PC-3 (cell line): ENCODE results near the gene POMT2. TPM values are rescaled to one million over a fixed set of nuclear protein-coding genes. Genes with fewer than 3 reads are reported as not detected.

Experiments
- ATAC-seq: fragments of 200-7000 bp; cut with Tn5 transposase; 2 replicates; pipeline ENCODE4 v1.9.1; 2020; ENCODE audit warnings: mild to moderate bottlenecking, moderate library complexity
- BruUV-seq: library from RNA; stranded (reverse); fragments of 400-500 nt; replicated peaks from 2 replicates; lab custom pipeline; 2021; lab: Mats Ljungman, UMichigan
- CTCF ChIA-PET: fragments of 300-600 bp; sonication (Branson Sonifier 250); formaldehyde crosslinking; loops from one replicate; lab custom pipeline; 2022; ENCODE audit warnings: antibody characterized with exemption; lab: Charles Lee
- POLR2A ChIA-PET: fragments of 300-600 bp; sonication (Branson Sonifier 250); formaldehyde crosslinking; loops from one replicate; lab custom pipeline; 2022; ENCODE audit warnings: antibody characterized with exemption; ENCODE audit not compliant: unreplicated experiment; lab: Charles Lee
- DNase-seq: peaks from one replicate; pipeline ENCODE4 v3.0.0-alpha.2; 2015
- H2AFZ ChIP-seq: fragments of 300-600 bp; sonication (generic); 2 replicates; pipeline ENCODE4 v1.6.0; 2016; ENCODE audit warnings: antibody characterized with exemption, low read length
- H3F3A ChIP-seq: fragments of 300-600 bp; sonication (generic); one replicate; pipeline ENCODE4 v1.6.0; 2017; ENCODE audit warnings: antibody characterized with exemption, low read length, control low read depth, mild to moderate bottlenecking; ENCODE audit not compliant: unreplicated experiment
- H3K27ac ChIP-seq: fragments of 300-600 bp; sonication (generic); 2 replicates; pipeline ENCODE4 v1.5.1; 2016; ENCODE audit warnings: mild to moderate bottlenecking, low read length
- H3K27me3 ChIP-seq: fragments of 300-600 bp; sonication (generic); 2 replicates; pipeline ENCODE4 v1.6.1; 2016; ENCODE audit warnings: low read length, mixed read lengths
- H3K36me3 ChIP-seq: fragments of 300-600 bp; sonication (generic); 2 replicates; pipeline ENCODE4 v1.6.1; 2016; ENCODE audit warnings: low read depth, mixed run types, low read length, mixed read lengths
- H3K4me1 ChIP-seq: fragments of 300-600 bp; sonication (generic); 2 replicates; pipeline ENCODE4 v1.5.1; 2016; ENCODE audit warnings: low read length; ENCODE audit not compliant: insufficient read depth
- H3K4me2 ChIP-seq: fragments of 300-600 bp; sonication (generic); 2 replicates; pipeline ENCODE4 v1.6.0; 2016; ENCODE audit warnings: low read length
- H3K4me3 ChIP-seq: fragments of 300-600 bp; sonication (generic); 2 replicates; pipeline ENCODE4 v1.5.1; 2016; ENCODE audit warnings: mild to moderate bottlenecking, low read length, mixed read lengths
- H3K79me2 ChIP-seq: fragments of 300-600 bp; sonication (generic); 2 replicates; pipeline ENCODE4 v1.6.1; 2017; ENCODE audit warnings: low read length, mixed read lengths
- H3K9ac ChIP-seq: fragments of 300-600 bp; sonication (generic); 2 replicates; pipeline ENCODE4 v1.6.0; 2016; ENCODE audit warnings: mild to moderate bottlenecking, low read length
- H3K9me2 ChIP-seq: fragments of 300-600 bp; sonication (generic); replicated peaks from 2 replicates; pipeline ENCODE4 v1.6.1; 2016; ENCODE audit warnings: mixed run types, low read length, mixed read lengths
- H3K9me3 ChIP-seq: fragments of 300-600 bp; sonication (generic); 2 replicates; pipeline ENCODE4 v1.6.1; 2016; ENCODE audit warnings: low read length, mixed read lengths
- H4K20me1 ChIP-seq: fragments of 300-600 bp; sonication (generic); 2 replicates; pipeline ENCODE4 v1.6.1; 2016; ENCODE audit warnings: low read length, mixed read lengths
- CTCF ChIP-seq: fragments of 300-600 bp; sonication (generic); conservative IDR thresholded peaks from 2 replicates; pipeline ENCODE4 v1.5.1; 2017; ENCODE audit warnings: antibody characterized with exemption, low read depth, mild to moderate bottlenecking, low read length
- EZH2 ChIP-seq: fragments of 300-600 bp; sonication (generic); IDR thresholded peaks from one replicate; pipeline ENCODE4 v1.6.1; 2017; ENCODE audit warnings: antibody characterized with exemption, mild to moderate bottlenecking, low read length; ENCODE audit not compliant: unreplicated experiment
- EZH2phosphoT487 ChIP-seq: fragments of 300-600 bp; sonication (generic); IDR thresholded peaks from 2 replicates; pipeline ENCODE4 v1.6.1; 2018; ENCODE audit warnings: mild to moderate bottlenecking, antibody characterized with exemption, low read length, borderline replicate concordance
- intact Hi-C: fragments of 100-400 bp; cut with micrococcal nuclease; formaldehyde crosslinking; loops from 2 replicates; pipeline ENCODE4 v1.9.0; 2023
- total RNA-seq: library from RNA; depleted of rRNA; stranded (reverse); fragments of >200 nt; gene quantifications from 2 replicates; pipeline ENCODE4 v1.2.3, GENCODE V29; 2014

POMT2 gene
- total RNA-seq, 1 experiment from 2014 or later = 67.6 TPM

GRCh38 chr14:77296906-77297305 is 23.8 kb downstream of the POMT2 start:
- no peaks in the 10 kb centered on the region for H3F3A ChIP-seq
- peaks cover 1% of the 10 kb centered on the region; the same call in 1 of the 2 replicates for H3K79me2 ChIP-seq
- no TSS peak for BruUV-seq
- no peaks in the 10 kb centered on the region for H3K9me2 ChIP-seq
- intact Hi-C loops = no loop called here
- H2AFZ ChIP-seq = no peak overlapping the region
- H3K27me3 ChIP-seq = no peaks in the 10 kb centered on the region
- ATAC-seq (no peak), DNase-seq (no peak)
- no peaks in the 10 kb centered on the region for H3K4me1 ChIP-seq
- ChIA-PET POLR2A (no interaction called here), CTCF (interaction anchor here (0.5 kb wide), 1 partner anchor 20 kb away, joined by 3 read pairs; no protein-coding TSS in a partner anchor)
- no peaks in the 10 kb centered on the region for H3K9me3 ChIP-seq
- H4K20me1 ChIP-seq = no peaks in the 10 kb centered on the region
- no peak overlapping the region for H3K4me2 ChIP-seq
- H3K4me3 ChIP-seq = no peak overlapping the region
- peaks cover 59% of the 10 kb centered on the region for H3K36me3 ChIP-seq
- no peak overlapping the region for H3K27ac ChIP-seq
- TF ChIP-seq EZH2 (no peak), CTCF (no peak), EZH2phosphoT487 (no peak)
- no peak overlapping the region for H3K9ac ChIP-seq

- no peak overlapping the region for H3K27ac ChIP-seq
- no TSS peak for BruUV-seq
- no peak overlapping the region for H2AFZ ChIP-seq
- no peak overlapping the region for H3K4me3 ChIP-seq
- no peaks in the 10 kb centered on the region for H4K20me1 ChIP-seq
- H3K27me3 ChIP-seq = no peaks in the 10 kb centered on the region
- no peak overlapping the region for H3K4me2 ChIP-seq
- H3K9me2 ChIP-seq = no peaks in the 10 kb centered on the region
- TF ChIP-seq EZH2phosphoT487 (no peak), EZH2 (no peak), CTCF (no peak)
- DNase-seq (no peak), ATAC-seq (no peak)
- H3K4me1 ChIP-seq = no peaks in the 10 kb centered on the region
- H3K36me3 ChIP-seq = peaks cover 53% of the 10 kb centered on the region
- ChIA-PET CTCF (interaction anchor here (0.5 kb wide), 1 partner anchor 20 kb away, joined by 3 read pairs; no protein-coding TSS in a partner anchor), POLR2A (no interaction called here)
- no peaks in the 10 kb centered on the region for H3K9me3 ChIP-seq
- H3K79me2 ChIP-seq = no peaks in the 10 kb centered on the region
- H3K9ac ChIP-seq = no peak overlapping the region
- H3F3A ChIP-seq = no peaks in the 10 kb centered on the region
- intact Hi-C loops = no loop called here
These were observed 24.5 kb downstream of the POMT2 start for GRCh38 chr14:77296155-77296554.

- no peaks in the 10 kb centered on the region for H3K4me1 ChIP-seq
- no peaks in the 10 kb centered on the region for H4K20me1 ChIP-seq
- no peak overlapping the region for H3K4me3 ChIP-seq
- ATAC-seq (no peak), DNase-seq (peak; percentile 25)
- BruUV-seq = no TSS peak
- peaks cover 43% of the 10 kb centered on the region for H3K36me3 ChIP-seq
- no peak overlapping the region for H3K27ac ChIP-seq
- H3K79me2 ChIP-seq = no peaks in the 10 kb centered on the region
- no peaks in the 10 kb centered on the region for H3K9me2 ChIP-seq
- H3F3A ChIP-seq = no peaks in the 10 kb centered on the region
- H3K9me3 ChIP-seq = no peaks in the 10 kb centered on the region
- H3K9ac ChIP-seq = no peak overlapping the region
- TF ChIP-seq EZH2 (no peak), EZH2phosphoT487 (no peak), CTCF (peak; percentile 48; the same call in 1 of the 2 replicates)
- CTCF ChIA-PET = no interaction called here
- H2AFZ ChIP-seq = no peak overlapping the region
- intact Hi-C loops = no loop called here
- no peaks in the 10 kb centered on the region for H3K27me3 ChIP-seq
- POLR2A ChIA-PET = no interaction called here
- no peak overlapping the region for H3K4me2 ChIP-seq
These were observed 30.0 kb downstream of the POMT2 start for GRCh38 chr14:77290705-77291104.
